ENCODE results near the gene MAPK8IP2. TPM values are rescaled to one million over a fixed set of nuclear protein-coding genes. Genes with fewer than 3 reads are reported as not detected.

Gene MAPK8IP2
- total and polyA plus RNA-seq, 2 of the 13 experiments (the other 11 are each of a cell fraction or from before 2014, with no cell fraction given) = 1.3 to 2.6 TPM

DNA sequence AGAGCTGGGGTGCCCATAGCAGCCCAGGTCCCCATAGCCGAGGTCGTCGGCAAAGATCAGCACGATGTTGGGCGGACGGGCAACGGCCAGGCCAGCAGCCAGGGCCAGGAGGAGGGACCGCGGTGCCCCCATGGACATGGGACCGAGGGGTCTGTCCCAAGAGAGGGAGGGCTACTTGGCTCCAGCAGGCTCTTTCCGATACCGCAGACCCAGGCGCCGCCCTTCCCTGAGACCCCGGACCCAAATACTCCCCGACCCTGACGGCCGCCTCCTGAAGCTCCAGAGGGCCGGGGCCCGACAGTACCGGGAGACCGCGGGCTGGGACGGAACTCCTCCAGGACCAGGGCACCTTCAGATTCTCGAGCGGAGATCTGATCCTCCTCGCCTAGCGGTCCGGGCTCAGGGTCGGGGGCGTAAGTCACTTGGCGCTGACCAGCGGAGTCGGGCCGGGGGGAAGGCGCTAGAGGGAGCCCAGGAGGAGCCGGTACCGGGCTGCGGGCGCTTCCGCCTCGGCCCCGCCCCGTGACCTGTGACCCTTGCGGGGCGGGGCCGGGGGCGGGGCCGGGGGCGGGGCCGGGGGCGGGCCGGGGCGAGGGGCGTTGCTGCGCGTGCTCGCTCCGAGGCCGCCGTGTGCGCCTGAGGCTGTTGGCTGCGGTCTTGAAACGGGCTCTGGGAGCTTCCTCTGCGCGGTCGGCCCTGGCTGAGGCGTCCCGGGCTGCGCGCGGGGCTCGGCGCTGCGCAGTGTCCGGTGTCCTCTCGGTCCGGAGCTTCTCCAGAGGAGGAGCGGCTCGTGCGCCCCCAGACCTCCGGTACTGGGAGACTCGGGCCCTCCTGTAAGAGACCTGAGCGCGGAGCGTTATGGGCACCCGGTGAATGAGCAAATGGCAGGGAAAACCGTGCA lies 27.3 kb downstream of the MAPK8IP2 start, which contains the start of gene ARSA (continued):
- TF ChIP-seq, protein P1, sequence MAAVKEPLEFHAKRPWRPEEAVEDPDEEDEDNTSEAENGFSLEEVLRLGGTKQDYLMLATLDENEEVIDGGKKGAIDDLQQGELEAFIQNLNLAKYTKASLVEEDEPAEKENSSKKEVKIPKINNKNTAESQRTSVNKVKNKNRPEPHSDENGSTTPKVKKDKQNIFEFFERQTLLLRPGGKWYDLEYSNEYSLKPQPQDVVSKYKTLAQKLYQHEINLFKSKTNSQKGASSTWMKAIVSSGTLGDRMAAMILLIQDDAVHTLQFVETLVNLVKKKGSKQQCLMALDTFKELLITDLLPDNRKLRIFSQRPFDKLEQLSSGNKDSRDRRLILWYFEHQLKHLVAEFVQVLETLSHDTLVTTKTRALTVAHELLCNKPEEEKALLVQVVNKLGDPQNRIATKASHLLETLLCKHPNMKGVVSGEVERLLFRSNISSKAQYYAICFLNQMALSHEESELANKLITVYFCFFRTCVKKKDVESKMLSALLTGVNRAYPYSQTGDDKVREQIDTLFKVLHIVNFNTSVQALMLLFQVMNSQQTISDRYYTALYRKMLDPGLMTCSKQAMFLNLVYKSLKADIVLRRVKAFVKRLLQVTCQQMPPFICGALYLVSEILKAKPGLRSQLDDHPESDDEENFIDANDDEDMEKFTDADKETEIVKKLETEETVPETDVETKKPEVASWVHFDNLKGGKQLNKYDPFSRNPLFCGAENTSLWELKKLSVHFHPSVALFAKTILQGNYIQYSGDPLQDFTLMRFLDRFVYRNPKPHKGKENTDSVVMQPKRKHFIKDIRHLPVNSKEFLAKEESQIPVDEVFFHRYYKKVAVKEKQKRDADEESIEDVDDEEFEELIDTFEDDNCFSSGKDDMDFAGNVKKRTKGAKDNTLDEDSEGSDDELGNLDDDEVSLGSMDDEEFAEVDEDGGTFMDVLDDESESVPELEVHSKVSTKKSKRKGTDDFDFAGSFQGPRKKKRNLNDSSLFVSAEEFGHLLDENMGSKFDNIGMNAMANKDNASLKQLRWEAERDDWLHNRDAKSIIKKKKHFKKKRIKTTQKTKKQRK (IDR thresholded peaks at IDR 0.05; ENCODE audit: low read length) = no peak
- TF ChIP-seq, protein P2, sequence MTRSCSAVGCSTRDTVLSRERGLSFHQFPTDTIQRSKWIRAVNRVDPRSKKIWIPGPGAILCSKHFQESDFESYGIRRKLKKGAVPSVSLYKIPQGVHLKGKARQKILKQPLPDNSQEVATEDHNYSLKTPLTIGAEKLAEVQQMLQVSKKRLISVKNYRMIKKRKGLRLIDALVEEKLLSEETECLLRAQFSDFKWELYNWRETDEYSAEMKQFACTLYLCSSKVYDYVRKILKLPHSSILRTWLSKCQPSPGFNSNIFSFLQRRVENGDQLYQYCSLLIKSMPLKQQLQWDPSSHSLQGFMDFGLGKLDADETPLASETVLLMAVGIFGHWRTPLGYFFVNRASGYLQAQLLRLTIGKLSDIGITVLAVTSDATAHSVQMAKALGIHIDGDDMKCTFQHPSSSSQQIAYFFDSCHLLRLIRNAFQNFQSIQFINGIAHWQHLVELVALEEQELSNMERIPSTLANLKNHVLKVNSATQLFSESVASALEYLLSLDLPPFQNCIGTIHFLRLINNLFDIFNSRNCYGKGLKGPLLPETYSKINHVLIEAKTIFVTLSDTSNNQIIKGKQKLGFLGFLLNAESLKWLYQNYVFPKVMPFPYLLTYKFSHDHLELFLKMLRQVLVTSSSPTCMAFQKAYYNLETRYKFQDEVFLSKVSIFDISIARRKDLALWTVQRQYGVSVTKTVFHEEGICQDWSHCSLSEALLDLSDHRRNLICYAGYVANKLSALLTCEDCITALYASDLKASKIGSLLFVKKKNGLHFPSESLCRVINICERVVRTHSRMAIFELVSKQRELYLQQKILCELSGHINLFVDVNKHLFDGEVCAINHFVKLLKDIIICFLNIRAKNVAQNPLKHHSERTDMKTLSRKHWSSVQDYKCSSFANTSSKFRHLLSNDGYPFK (CRISPR knock-in tag; IDR thresholded peaks at IDR 0.05; ENCODE audit: borderline replicate concordance) = peak; percentile 32; the same call in 1 of the 2 replicates
- TF ChIP-seq NCOR1 (IDR thresholded peaks at IDR 0.05; ENCODE audit: borderline replicate concordance, low read length) = no peak
- TF ChIP-seq ZNF225 (CRISPR knock-in tag; IDR thresholded peaks at IDR 0.05) = no peak
- TF ChIP-seq ZBTB3 (CRISPR knock-in tag; IDR thresholded peaks at IDR 0.05; ENCODE audit: borderline replicate concordance, low read depth) = no peak
- TF ChIP-seq ZNF33A (CRISPR knock-in tag; IDR thresholded peaks at IDR 0.05; ENCODE audit: borderline replicate concordance) = no peak
- TF ChIP-seq, protein P3, sequence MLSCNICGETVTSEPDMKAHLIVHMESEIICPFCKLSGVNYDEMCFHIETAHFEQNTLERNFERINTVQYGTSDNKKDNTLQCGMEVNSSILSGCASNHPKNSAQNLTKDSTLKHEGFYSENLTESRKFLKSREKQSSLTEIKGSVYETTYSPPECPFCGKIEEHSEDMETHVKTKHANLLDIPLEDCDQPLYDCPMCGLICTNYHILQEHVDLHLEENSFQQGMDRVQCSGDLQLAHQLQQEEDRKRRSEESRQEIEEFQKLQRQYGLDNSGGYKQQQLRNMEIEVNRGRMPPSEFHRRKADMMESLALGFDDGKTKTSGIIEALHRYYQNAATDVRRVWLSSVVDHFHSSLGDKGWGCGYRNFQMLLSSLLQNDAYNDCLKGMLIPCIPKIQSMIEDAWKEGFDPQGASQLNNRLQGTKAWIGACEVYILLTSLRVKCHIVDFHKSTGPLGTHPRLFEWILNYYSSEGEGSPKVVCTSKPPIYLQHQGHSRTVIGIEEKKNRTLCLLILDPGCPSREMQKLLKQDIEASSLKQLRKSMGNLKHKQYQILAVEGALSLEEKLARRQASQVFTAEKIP (CRISPR knock-in tag; IDR thresholded peaks at IDR 0.05; ENCODE audit: borderline replicate concordance) = no peak
- TF ChIP-seq SP4 (CRISPR knock-in tag; IDR thresholded peaks at IDR 0.05) = 0 out of 2 replicates have a peak, but pooled peaks have one; percentile 2
- TF ChIP-seq TSC22D2 (CRISPR knock-in tag; IDR thresholded peaks at IDR 0.05; ENCODE audit: borderline replicate concordance) = no peak
- TF ChIP-seq ZNF317 (CRISPR knock-in tag; IDR thresholded peaks at IDR 0.05) = 0 out of 2 replicates have a peak, but pooled peaks have one; percentile 14
- TF ChIP-seq MAFF (IDR thresholded peaks at IDR 0.05; ENCODE audit: low read depth, low read length) = no peak
- TF ChIP-seq, protein P4, sequence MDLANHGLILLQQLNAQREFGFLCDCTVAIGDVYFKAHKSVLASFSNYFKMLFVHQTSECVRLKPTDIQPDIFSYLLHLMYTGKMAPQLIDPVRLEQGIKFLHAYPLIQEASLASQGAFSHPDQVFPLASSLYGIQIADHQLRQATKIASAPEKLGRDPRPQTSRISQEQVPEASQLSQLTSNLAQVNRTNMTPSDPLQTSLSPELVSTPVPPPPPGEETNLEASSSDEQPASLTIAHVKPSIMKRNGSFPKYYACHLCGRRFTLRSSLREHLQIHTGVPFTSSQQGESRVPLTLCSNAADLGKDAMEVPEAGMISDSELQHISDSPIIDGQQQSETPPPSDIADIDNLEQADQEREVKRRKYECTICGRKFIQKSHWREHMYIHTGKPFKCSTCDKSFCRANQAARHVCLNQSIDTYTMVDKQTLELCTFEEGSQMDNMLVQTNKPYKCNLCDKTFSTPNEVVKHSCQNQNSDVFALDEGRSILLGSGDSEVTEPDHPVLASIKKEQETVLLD (CRISPR knock-in tag; IDR thresholded peaks at IDR 0.05; ENCODE audit: low read depth) = peak; percentile 42; the same call in 1 of the 2 replicates
- TF ChIP-seq YY1 (IDR thresholded peaks at IDR 0.05; ENCODE audit: insufficient read depth, insufficient replicate concordance, low read depth, low read length) = no peak
- TF ChIP-seq NPAS2 (CRISPR knock-in tag; IDR thresholded peaks at IDR 0.05; ENCODE audit: borderline replicate concordance) = no peak
- TF ChIP-seq ZNF614 (CRISPR knock-in tag; IDR thresholded peaks at IDR 0.05; ENCODE audit: borderline replicate concordance) = no peak
- 0 out of 2 replicates have a peak, but pooled peaks have one; percentile 29 for TF ChIP-seq ZNF337 (CRISPR knock-in tag; IDR thresholded peaks at IDR 0.05; ENCODE audit: borderline replicate concordance, low read depth)
